SK-N-SH (cell line): Measurements from ENCODE around the gene ALDH4A1. TPM values are rescaled to one million over a fixed set of nuclear protein-coding genes. Genes with fewer than 3 reads are reported as not detected.

Experiments
- CTCF ChIA-PET: fragments of 300-600, 350-600 bp; formaldehyde crosslinking; extraction: SDS; loops from one replicate; lab custom pipeline; 2021; lab: Yijun Ruan, JAX
- POLR2A ChIA-PET: fragments of 350-600 bp; sonication (Branson Sonifier 250); formaldehyde crosslinking; extraction: SDS; loops from one replicate; lab custom pipeline; 2020; ENCODE audit warnings: antibody characterized with exemption, inconsistent platforms; lab: Yijun Ruan, JAX
- DNase-seq: peaks from one replicate; pipeline ENCODE4 v3.0.0; 2012
- H2AFZ ChIP-seq: fragments of 200-600 bp; sonication (generic); 2 replicates; pipeline ENCODE4 v1.8.1; 2016; ENCODE audit warnings: antibody characterized with exemption, mild to moderate bottlenecking, low read depth
- H3F3A ChIP-seq: fragments of 200-600 bp; sonication (generic); replicated peaks from 2 replicates; pipeline ENCODE3; 2016; ENCODE audit warnings: antibody characterized with exemption, mild to moderate bottlenecking; ENCODE audit not compliant: insufficient read depth
- H3K27ac ChIP-seq, 2 experiments: fragments of 200-500 bp in 1 of 2; fragments of 200-600 bp in 1 of 2; sonication (Bioruptor generic) in 1 of 2; sonication (generic), shearing (Covaris generic) in 1 of 2; 2 replicates each; pipeline versions ENCODE4 v1.5.1 to v1.6.1; 2014 to 2016; ENCODE audit warnings: low read depth in 2 of 2, inconsistent platforms in 1 of 2, low read length in 1 of 2, mild to moderate bottlenecking in 1 of 2, mixed read lengths in 1 of 2
- H3K27me3 ChIP-seq: fragments of 200-600 bp; sonication (generic), shearing (Covaris generic); 2 replicates; pipeline ENCODE4 v1.6.1; 2016; ENCODE audit warnings: mixed run types; ENCODE audit not compliant: insufficient read depth
- H3K36me3 ChIP-seq, 2 experiments: fragments of 200-500 bp in 1 of 2; fragments of 200-600 bp in 1 of 2; sonication (Bioruptor generic) in 1 of 2; sonication (generic) in 1 of 2; replicated peaks in 1 of 2; 2 replicates each; pipeline versions ENCODE3 to v1.5.1; 2014 to 2016; ENCODE audit warnings: low read length in 1 of 2, mild to moderate bottlenecking in 1 of 2; ENCODE audit not compliant: insufficient read depth in 2 of 2, control insufficient read depth in 1 of 2
- H3K4me1 ChIP-seq, 2 experiments: fragments of 200-500 bp in 1 of 2; fragments of 200-600 bp in 1 of 2; sonication (Bioruptor generic) in 1 of 2; sonication (generic), shearing (Covaris generic) in 1 of 2; 2 replicates each; pipeline versions ENCODE4 v1.5.1 to v1.6.1; 2014 to 2016; ENCODE audit warnings: low read depth in 1 of 2, low read length in 1 of 2, mixed run types in 1 of 2; ENCODE audit not compliant: insufficient read depth in 2 of 2, control insufficient read depth in 1 of 2
- H3K4me2 ChIP-seq: fragments of 200-600 bp; sonication (generic), shearing (Covaris generic); 2 replicates; pipeline ENCODE4 v1.6.1; 2017; ENCODE audit warnings: mixed run types
- H3K4me3 ChIP-seq, 2 experiments: fragments of 200-500 bp in 1 of 2; fragments of 200-600 bp in 1 of 2; sonication (Bioruptor generic) in 1 of 2; sonication (generic), shearing (Covaris generic) in 1 of 2; 2 replicates each; pipeline versions ENCODE4 v1.5.1 to v1.8.1; 2014 to 2016; ENCODE audit warnings: low read depth in 2 of 2, inconsistent platforms in 1 of 2, low read length in 1 of 2, mild to moderate bottlenecking in 1 of 2, mixed read lengths in 1 of 2, moderate library complexity in 1 of 2
- H3K79me2 ChIP-seq: fragments of 200-600 bp; sonication (generic); 2 replicates; pipeline ENCODE4 v1.8.1; 2017; ENCODE audit warnings: mild to moderate bottlenecking; ENCODE audit not compliant: insufficient read depth
- H3K9ac ChIP-seq: fragments of 200-600 bp; sonication (generic); 2 replicates; pipeline ENCODE4 v1.6.1; 2017; ENCODE audit warnings: mixed run types
- H3K9me2 ChIP-seq: fragments of 200-600 bp; sonication (generic); 2 replicates; pipeline ENCODE4 v1.6.1; 2017; ENCODE audit warnings: mixed run types
- H3K9me3 ChIP-seq: fragments of 200-600 bp; sonication (generic); 2 replicates; pipeline ENCODE4 v1.6.1; 2017; ENCODE audit warnings: mixed run types, mild to moderate bottlenecking, moderate library complexity
- H4K20me1 ChIP-seq: fragments of 200-600 bp; sonication (generic); 2 replicates; pipeline ENCODE4 v1.6.1; 2017; ENCODE audit warnings: mild to moderate bottlenecking, mixed run types; ENCODE audit not compliant: insufficient read depth
- EP300 ChIP-seq, 2 experiments: IDR thresholded peaks; 2 replicates each; pipeline versions ENCODE4 v1.4.0 to v1.6.1; 2012; ENCODE audit warnings: borderline replicate concordance in 1 of 2, low read depth in 1 of 2, low read length in 1 of 2
- EZH2phosphoT487 ChIP-seq: fragments of 200-600 bp; sonication (generic); IDR thresholded peaks from 2 replicates; pipeline ENCODE4 v1.6.1; 2017; ENCODE audit warnings: low read depth, mixed run types, mild to moderate bottlenecking, antibody characterized with exemption, moderate library complexity, borderline replicate concordance
- FOSL2 ChIP-seq: IDR thresholded peaks from 2 replicates; pipeline ENCODE4 v1.4.0; 2012; ENCODE audit warnings: low read depth, mild to moderate bottlenecking, moderate library complexity, borderline replicate concordance
- FOXJ3 ChIP-seq: sonication (generic); formaldehyde crosslinking; IDR thresholded peaks from 2 replicates; pipeline ENCODE4 v1.5.1; 2020; ENCODE audit warnings: mild to moderate bottlenecking, missing genetic modification reagents
- FOXM1 ChIP-seq: IDR thresholded peaks from 2 replicates; pipeline ENCODE4 v1.4.0; 2012; ENCODE audit warnings: low read depth, mild to moderate bottlenecking
- GABPA ChIP-seq: IDR thresholded peaks from 2 replicates; pipeline ENCODE4 v1.4.0; 2012; ENCODE audit warnings: low read depth, mild to moderate bottlenecking
- NRF1 ChIP-seq: IDR thresholded peaks from 2 replicates; pipeline ENCODE4 v1.6.1; 2012; ENCODE audit warnings: low read depth, mild to moderate bottlenecking, low read length
- POLR2AphosphoS5 ChIP-seq: IDR thresholded peaks from 2 replicates; pipeline ENCODE4 v1.6.1; 2012; ENCODE audit warnings: low read depth, low read length
- RXRA ChIP-seq: IDR thresholded peaks from 2 replicates; pipeline ENCODE4 v1.4.0; 2012; ENCODE audit warnings: low read depth, mild to moderate bottlenecking, borderline replicate concordance
- SIN3A ChIP-seq: IDR thresholded peaks from 2 replicates; pipeline ENCODE4 v1.6.1; 2012; ENCODE audit warnings: low read depth, mild to moderate bottlenecking, low read length, moderate library complexity, borderline replicate concordance
- TCF12 ChIP-seq: IDR thresholded peaks from 2 replicates; pipeline ENCODE4 v1.4.0; 2012
- WGBS: methylation state at CpG from one replicate; pipeline ENCODE4 v1.1.6; 2017; ENCODE audit warnings: low lambda C conversion rate; 5-methylcytosine and 5-hydroxymethylcytosine counted together
- polyA plus RNA-seq, 3 experiments: library from polyadenylated mRNA; depleted of rRNA; stranded (reverse); fragments of >200 nt; gene quantifications; 2 replicates each; pipeline ENCODE4 v1.2.3, GENCODE V29; 2012
- TF ChIP-seq, protein P1 (sequence below): fragments of 150-350 bp; IDR thresholded peaks from 2 replicates; pipeline ENCODE4 v1.6.1; 2017; ENCODE audit warnings: antibody characterized with exemption, low read length, low read depth, borderline replicate concordance
- TF ChIP-seq, protein P2 (sequence below): IDR thresholded peaks from 2 replicates; pipeline ENCODE4 v1.4.0; 2012; ENCODE audit warnings: low read depth
- TF ChIP-seq, protein P3 (sequence below): fragments of 200-600 bp; sonication (generic); IDR thresholded peaks from 2 replicates; pipeline ENCODE4 v1.6.1; 2017; ENCODE audit warnings: antibody characterized with exemption, mild to moderate bottlenecking, moderate library complexity
- TF ChIP-seq, protein P4 (sequence below): IDR thresholded peaks from 2 replicates; pipeline ENCODE4 v1.4.0; 2012; ENCODE audit warnings: low read depth, borderline replicate concordance

Gene ALDH4A1
- polyA plus RNA-seq, 1 of the 3 experiments (the other 2 are of a cell fraction) = 18.5 TPM

DNA sequence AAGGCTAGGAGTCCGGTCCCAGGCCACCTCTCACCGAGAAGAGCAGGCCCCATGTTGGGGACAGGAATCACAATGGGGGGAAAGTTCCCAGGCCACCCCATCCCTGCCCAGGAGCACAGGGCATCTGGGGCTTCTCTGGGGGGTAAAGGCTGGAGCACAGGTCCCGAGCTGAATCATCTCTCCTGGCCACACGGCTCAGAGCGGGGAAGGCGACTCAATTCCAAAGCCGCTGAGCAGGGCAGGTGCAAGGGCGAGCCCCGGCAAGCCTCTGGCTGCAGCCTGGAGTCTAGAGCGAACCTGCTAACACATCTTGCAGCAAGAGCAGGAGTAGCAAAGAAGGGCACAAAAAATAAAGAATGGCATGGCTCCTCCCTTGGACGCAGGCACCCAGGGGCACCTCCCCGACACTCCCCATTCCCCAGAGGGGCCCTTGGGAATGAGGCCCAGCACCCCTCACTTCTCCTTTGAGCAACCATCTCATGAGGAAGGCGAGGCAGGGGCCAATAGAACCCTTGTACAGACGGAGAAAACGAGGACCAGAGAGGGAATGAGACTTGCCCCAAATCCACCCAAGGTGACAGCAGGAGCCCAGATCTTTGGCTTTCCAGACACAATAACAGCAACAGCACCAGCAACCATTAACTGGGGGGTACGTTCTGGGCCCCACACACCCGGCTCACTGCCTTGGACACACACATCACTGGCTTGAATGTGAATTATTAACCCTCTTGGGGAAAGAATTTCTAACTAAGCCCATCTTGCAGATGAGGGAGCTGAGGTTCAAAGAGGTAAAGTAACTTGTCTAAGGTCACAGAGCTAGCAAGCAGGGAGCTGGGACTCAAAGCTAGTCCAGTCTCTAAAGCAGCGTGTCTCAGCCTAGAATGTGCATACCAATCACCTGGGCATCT lies 20.7 kb upstream of the ALDH4A1 start (continued):
- no peak for TF ChIP-seq FOXM1
- TF ChIP-seq, protein P1, sequence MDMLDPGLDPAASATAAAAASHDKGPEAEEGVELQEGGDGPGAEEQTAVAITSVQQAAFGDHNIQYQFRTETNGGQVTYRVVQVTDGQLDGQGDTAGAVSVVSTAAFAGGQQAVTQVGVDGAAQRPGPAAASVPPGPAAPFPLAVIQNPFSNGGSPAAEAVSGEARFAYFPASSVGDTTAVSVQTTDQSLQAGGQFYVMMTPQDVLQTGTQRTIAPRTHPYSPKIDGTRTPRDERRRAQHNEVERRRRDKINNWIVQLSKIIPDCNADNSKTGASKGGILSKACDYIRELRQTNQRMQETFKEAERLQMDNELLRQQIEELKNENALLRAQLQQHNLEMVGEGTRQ = no peak
- TF ChIP-seq, all 33 proteins: peak for 0

DNA sequence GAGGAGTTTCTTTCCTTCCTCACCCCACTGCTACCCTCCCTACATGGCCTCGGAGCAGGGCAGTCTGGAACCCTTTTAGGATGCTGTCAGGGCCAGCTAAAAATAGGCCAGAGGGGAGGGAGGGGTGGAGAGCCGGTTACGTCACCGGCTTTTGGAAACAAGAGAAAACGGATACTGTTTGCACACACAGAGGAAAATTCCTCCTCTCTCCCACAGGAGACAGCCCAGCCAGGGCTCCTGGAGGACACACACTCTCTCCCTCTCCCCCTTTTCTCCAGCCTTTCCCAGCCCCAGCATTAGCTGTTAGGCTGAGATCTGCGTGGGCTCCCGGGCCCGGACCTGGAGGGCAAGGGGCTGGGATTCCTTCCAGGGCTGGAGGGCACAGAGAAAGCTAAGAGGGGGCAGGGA lies 20.0 kb upstream of the ALDH4A1 start:
- Histone ChIP-seq H3K4me3 (no peak overlapping the region), H3K79me2 (peaks cover 25% of the 10 kb centered on the region; the same call in 1 of the 2 replicates), H3K27ac (peak overlapping the region; percentile 60 to 88), H3K4me2 (peak overlapping the region; percentile 74), H3K9me2 (no peaks in the 10 kb centered on the region), H3K9ac (peak overlapping the region; percentile 58; the same call in 1 of the 2 replicates)
- POLR2A ChIA-PET = no interaction called here
- DNase-seq = no peak
- peak; percentile 36; the same call in 1 of the 2 replicates for TF ChIP-seq RXRA
- TF ChIP-seq, protein P2, sequence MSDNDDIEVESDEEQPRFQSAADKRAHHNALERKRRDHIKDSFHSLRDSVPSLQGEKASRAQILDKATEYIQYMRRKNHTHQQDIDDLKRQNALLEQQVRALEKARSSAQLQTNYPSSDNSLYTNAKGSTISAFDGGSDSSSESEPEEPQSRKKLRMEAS = 0 out of 2 replicates have a peak, but pooled peaks have one; percentile 15
- no peak for TF ChIP-seq FOXJ3
- TF ChIP-seq NRF1 = no peak
- TF ChIP-seq, protein P3, sequence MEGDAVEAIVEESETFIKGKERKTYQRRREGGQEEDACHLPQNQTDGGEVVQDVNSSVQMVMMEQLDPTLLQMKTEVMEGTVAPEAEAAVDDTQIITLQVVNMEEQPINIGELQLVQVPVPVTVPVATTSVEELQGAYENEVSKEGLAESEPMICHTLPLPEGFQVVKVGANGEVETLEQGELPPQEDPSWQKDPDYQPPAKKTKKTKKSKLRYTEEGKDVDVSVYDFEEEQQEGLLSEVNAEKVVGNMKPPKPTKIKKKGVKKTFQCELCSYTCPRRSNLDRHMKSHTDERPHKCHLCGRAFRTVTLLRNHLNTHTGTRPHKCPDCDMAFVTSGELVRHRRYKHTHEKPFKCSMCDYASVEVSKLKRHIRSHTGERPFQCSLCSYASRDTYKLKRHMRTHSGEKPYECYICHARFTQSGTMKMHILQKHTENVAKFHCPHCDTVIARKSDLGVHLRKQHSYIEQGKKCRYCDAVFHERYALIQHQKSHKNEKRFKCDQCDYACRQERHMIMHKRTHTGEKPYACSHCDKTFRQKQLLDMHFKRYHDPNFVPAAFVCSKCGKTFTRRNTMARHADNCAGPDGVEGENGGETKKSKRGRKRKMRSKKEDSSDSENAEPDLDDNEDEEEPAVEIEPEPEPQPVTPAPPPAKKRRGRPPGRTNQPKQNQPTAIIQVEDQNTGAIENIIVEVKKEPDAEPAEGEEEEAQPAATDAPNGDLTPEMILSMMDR = peak; percentile 15
- TF ChIP-seq GABPA = no peak
- 0 out of 2 replicates have a peak, but pooled peaks have one; percentile 25 for TF ChIP-seq POLR2AphosphoS5
- peak; percentile 33; the same call in 1 of the 2 replicates for TF ChIP-seq TCF12
- TF ChIP-seq EP300 (IDR thresholded peaks at IDR 0.05; ENCODE audit: borderline replicate concordance in 1 of 2, low read depth in 1 of 2, low read length in 1 of 2) = no peak; a peak in 1 of 4 replicates
- TF ChIP-seq, protein P4, sequence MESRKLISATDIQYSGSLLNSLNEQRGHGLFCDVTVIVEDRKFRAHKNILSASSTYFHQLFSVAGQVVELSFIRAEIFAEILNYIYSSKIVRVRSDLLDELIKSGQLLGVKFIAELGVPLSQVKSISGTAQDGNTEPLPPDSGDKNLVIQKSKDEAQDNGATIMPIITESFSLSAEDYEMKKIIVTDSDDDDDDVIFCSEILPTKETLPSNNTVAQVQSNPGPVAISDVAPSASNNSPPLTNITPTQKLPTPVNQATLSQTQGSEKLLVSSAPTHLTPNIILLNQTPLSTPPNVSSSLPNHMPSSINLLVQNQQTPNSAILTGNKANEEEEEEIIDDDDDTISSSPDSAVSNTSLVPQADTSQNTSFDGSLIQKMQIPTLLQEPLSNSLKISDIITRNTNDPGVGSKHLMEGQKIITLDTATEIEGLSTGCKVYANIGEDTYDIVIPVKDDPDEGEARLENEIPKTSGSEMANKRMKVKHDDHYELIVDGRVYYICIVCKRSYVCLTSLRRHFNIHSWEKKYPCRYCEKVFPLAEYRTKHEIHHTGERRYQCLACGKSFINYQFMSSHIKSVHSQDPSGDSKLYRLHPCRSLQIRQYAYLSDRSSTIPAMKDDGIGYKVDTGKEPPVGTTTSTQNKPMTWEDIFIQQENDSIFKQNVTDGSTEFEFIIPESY = no peak
- TF ChIP-seq FOSL2 = no peak
- TF ChIP-seq SIN3A = peak; percentile 36; the same call in 1 of the 2 replicates
- TF ChIP-seq EZH2phosphoT487 = no peak
- TF ChIP-seq, all 33 proteins: peak for 6
- WGBS = 15% methylated on average over 7 of the region's 8 CpGs
- H3K36me3 ChIP-seq = peaks cover 0 to 4% of the 10 kb centered on the region in 2 experiments
- H3F3A ChIP-seq = peaks cover 4% of the 10 kb centered on the region
- H2AFZ ChIP-seq = peak overlapping the region; percentile 69; the same call in 1 of the 2 replicates
- H3K27me3 ChIP-seq = no peaks in the 10 kb centered on the region
- CTCF ChIA-PET = interaction anchor here (2.4 to 8.4 kb wide), 3 partner anchors 9 to 325 kb away, joined by 10 to 98 read pairs (median 16); no protein-coding TSS in a partner anchor
- H3K9me3 ChIP-seq = no peaks in the 10 kb centered on the region
- H4K20me1 ChIP-seq = no peaks in the 10 kb centered on the region
- peaks cover 34 to 43% of the 10 kb centered on the region in 2 experiments; a peak in 3 of 4 replicates for H3K4me1 ChIP-seq
